GM12878 (cell line): Measurements from ENCODE around the gene OPCML. TPM values are rescaled to one million over a fixed set of nuclear protein-coding genes. Genes with fewer than 3 reads are reported as not detected.

Source experiments
- ATAC-seq: fragments of 200-7000 bp; cut with Tn5 transposase; 3 replicates; pipeline ENCODE4 v1.9.1; 2020; ENCODE audit warnings: mild to moderate bottlenecking, moderate library complexity
- BruUV-seq: library from RNA; stranded (reverse); fragments of 400-500 nt; replicated peaks from 2 replicates; lab custom pipeline; 2021; lab: Mats Ljungman, UMichigan
- CTCF ChIA-PET: fragments of 300-600 bp; sonication (Branson Sonifier 250); formaldehyde crosslinking; extraction: SDS; loops from one replicate; lab custom pipeline; 2021; ENCODE audit warnings: inconsistent platforms; lab: Yijun Ruan, JAX
- POLR2A ChIA-PET: fragments of 350-600 bp; formaldehyde crosslinking; extraction: SDS; loops from one replicate; lab custom pipeline; 2021; ENCODE audit warnings: inconsistent platforms; lab: Charles Lee
- RAD21 ChIA-PET: fragments of 300-600 bp; sonication (Branson Sonifier 250); formaldehyde crosslinking; loops from one replicate; lab custom pipeline; 2023; ENCODE audit warnings: antibody characterized with exemption; ENCODE audit not compliant: unreplicated experiment; lab: Charles Lee
- SMC1A ChIA-PET: fragments of 300-600 bp; sonication (Branson Sonifier 250); formaldehyde crosslinking; loops from one replicate; lab custom pipeline; 2023; ENCODE audit not compliant: unreplicated experiment, uncharacterized antibody; lab: Charles Lee
- DNase-seq: peaks from one replicate; pipeline ENCODE4 v3.0.0-alpha.2; 2011; ENCODE audit warnings: low read depth, low spot score
- FAIRE-seq: peaks from 3 replicates; lab custom pipeline; 2011; peaks lifted over from hg19 to GRCh38; lab: Jason Lieb, UNC
- H2AFZ ChIP-seq: 2 replicates; pipeline ENCODE4 v1.6.0; 2011; ENCODE audit warnings: low read depth, low read length, control low read depth; ENCODE audit not compliant: control insufficient read depth
- H3K27ac ChIP-seq: 2 replicates; pipeline ENCODE4 v1.5.1; 2011; ENCODE audit warnings: control low read depth; ENCODE audit not compliant: control insufficient read depth, insufficient read depth
- H3K27me3 ChIP-seq, 2 experiments: replicated peaks in 1 of 2; 2 replicates each; pipeline versions ENCODE4 v1.6.0 to v1.6.1; 2011; ENCODE audit warnings: low read length in 1 of 2; ENCODE audit not compliant: control insufficient read depth in 2 of 2, insufficient read depth in 2 of 2
- H3K36me3 ChIP-seq, 2 experiments: 2 replicates each; pipeline ENCODE4 v1.5.1; 2011; ENCODE audit warnings: low read length in 1 of 2; ENCODE audit not compliant: control insufficient read depth in 2 of 2, insufficient read depth in 2 of 2
- H3K4me1 ChIP-seq: 2 replicates; pipeline ENCODE4 v1.6.1; 2011; ENCODE audit warnings: mild to moderate bottlenecking, low read length, moderate library complexity, mixed read lengths; ENCODE audit not compliant: control insufficient read depth, insufficient read depth
- H3K4me2 ChIP-seq: 2 replicates; pipeline ENCODE4 v1.6.0; 2011; ENCODE audit warnings: control low read depth; ENCODE audit not compliant: control insufficient read depth, insufficient read depth
- H3K4me3 ChIP-seq: fragments of 200-600 bp; sonication (generic); 2 replicates; pipeline ENCODE4 v1.5.1; 2016
- H3K79me2 ChIP-seq: 2 replicates; pipeline ENCODE4 v1.6.0; 2011; ENCODE audit warnings: low read length; ENCODE audit not compliant: control insufficient read depth, insufficient read depth
- H3K9ac ChIP-seq: 2 replicates; pipeline ENCODE4 v1.8.0; 2011; ENCODE audit warnings: low read length, control low read depth, mixed read lengths; ENCODE audit not compliant: control insufficient read depth, insufficient read depth
- H3K9me3 ChIP-seq: replicated peaks from 3 replicates; pipeline ENCODE4 v1.5.1; 2011; ENCODE audit warnings: mild to moderate bottlenecking, low read length; ENCODE audit not compliant: control insufficient read depth, insufficient read depth
- H4K20me1 ChIP-seq: 2 replicates; pipeline ENCODE4 v1.6.0; 2011; ENCODE audit not compliant: control insufficient read depth, insufficient read depth
- CUX1 ChIP-seq: IDR thresholded peaks from 2 replicates; pipeline ENCODE4 v1.6.1; 2012; ENCODE audit warnings: improper control_type of control experiment, low read depth, low read length; ENCODE audit not compliant: insufficient replicate concordance
- EED ChIP-seq: sonication (generic); IDR thresholded peaks from 2 replicates; pipeline ENCODE4 v1.6.1; 2016; ENCODE audit warnings: antibody characterized with exemption, low read depth
- GABPA ChIP-seq: IDR thresholded peaks from 2 replicates; pipeline ENCODE4 v1.6.1; 2014; ENCODE audit warnings: antibody characterized with exemption, low read depth, mild to moderate bottlenecking, inconsistent platforms
- PKNOX1 ChIP-seq: fragments of 450-650 bp; IDR thresholded peaks from 2 replicates; pipeline ENCODE4 v1.6.1; 2016; ENCODE audit warnings: mild to moderate bottlenecking
- POLR2AphosphoS2 ChIP-seq: IDR thresholded peaks from 2 replicates; pipeline ENCODE4 v1.6.1; 2011; ENCODE audit warnings: low read depth, mild to moderate bottlenecking, low read length, improper control_type of control experiment, moderate library complexity
- RAD21 ChIP-seq: IDR thresholded peaks from 2 replicates; pipeline ENCODE4 v1.6.1; 2011; ENCODE audit warnings: mild to moderate bottlenecking, low read depth, low read length, moderate library complexity; ENCODE audit not compliant: insufficient read depth
- SREBF2 ChIP-seq: IDR thresholded peaks from 2 replicates; pipeline ENCODE4 v1.6.1; 2012; ENCODE audit warnings: mild to moderate bottlenecking, low read length
- WGBS: methylation state at CpG from one replicate; pipeline ENCODE4 v1.1.6; 2016; ENCODE audit warnings: low lambda C conversion rate; ENCODE audit not compliant: insufficient replicate concordance, insufficient coverage; ENCODE audit errors: missing lambda C conversion rate; 5-methylcytosine and 5-hydroxymethylcytosine counted together
- in situ Hi-C: fragments of 300-500 bp; cut with MboI; formaldehyde crosslinking; loops from 9 replicates; pipeline ENCODE4 v1.14.3; 2018; ENCODE audit warnings: mixed read lengths
- intact Hi-C: fragments of 100-400 bp; cut with micrococcal nuclease; formaldehyde crosslinking; loops from one replicate; pipeline ENCODE4 v1.14.2; 2022; ENCODE audit not compliant: unreplicated experiment
- polyA plus RNA-seq, 11 experiments: library from polyadenylated mRNA; depleted of rRNA in 4 of 11; unstranded in 6 of 11; stranded (reverse) in 5 of 11; fragments of >200 nt; fragmentation: Nextera tagmentation in 4 of 11; fragmentation: Illumina TruSeq in 1 of 11; extraction: Ambion mirVana in 4 of 11; extraction: Trizol in 1 of 11; gene quantifications; 1 replicate in 1 of 11; 2 replicates in 10 of 11; pipeline versions ENCODE4 v1.2.1 to v1.2.3, GENCODE V29; 2011 to 2016; ENCODE audit warnings: inconsistent platforms in 2 of 11, missing spikeins in 2 of 11, low read depth in 1 of 11
- total RNA-seq, 4 experiments: library from RNA; depleted of rRNA in 3 of 4; stranded (reverse); fragments of >200 nt in 3 of 4; fragmentation: Illumina TruSeq in 1 of 4; extraction: Trizol in 1 of 4; gene quantifications; 2 replicates each; pipeline versions ENCODE4 v1.2.1 to v1.2.3, GENCODE V29; 2013 to 2021

The OPCML gene
- total and polyA plus RNA-seq, 10 of the 15 experiments (the other 5 are each of a cell fraction or from before 2014, with no cell fraction given), result 0.84 TPM; not detected in 9

- DNase-seq (no peak), FAIRE-seq (no peak)
- no peak overlapping the region for H3K9ac ChIP-seq
- no peaks in the 10 kb centered on the region for H3K36me3 ChIP-seq
- H3K4me3 ChIP-seq, result no peak overlapping the region
- POLR2A ChIA-PET, result no interaction called here
- H3K79me2 ChIP-seq, result no peaks in the 10 kb centered on the region
- WGBS, result 32% methylated on average over 2 of the region's 2 CpGs
- H3K27ac ChIP-seq, result no peak overlapping the region
- no peak overlapping the region for H2AFZ ChIP-seq
- intact Hi-C loops (no loop called here), in situ Hi-C loops (no loop called here)
- no peaks in the 10 kb centered on the region for H3K9me3 ChIP-seq
- BruUV-seq, result no TSS peak
- H3K4me2 ChIP-seq, result no peak overlapping the region
- SMC1A ChIA-PET, result no interaction called here
- TF ChIP-seq PKNOX1, result no peak
- no peak for TF ChIP-seq RAD21
- TF ChIP-seq CUX1, result no peak
- no peak for TF ChIP-seq GABPA
- no peak for TF ChIP-seq SREBF2
- TF ChIP-seq POLR2AphosphoS2, result no peak
- TF ChIP-seq EED, result no peak
- TF ChIP-seq, all 136 proteins: peak for 0
- CTCF ChIA-PET, result no interaction called here
- ATAC-seq, result no peak
- H3K27me3 ChIP-seq, result no peaks in the 10 kb centered on the region; a peak in 1 of 4 replicates
- H3K4me1 ChIP-seq, result no peaks in the 10 kb centered on the region
- no peaks in the 10 kb centered on the region for H4K20me1 ChIP-seq
- RAD21 ChIA-PET, result no interaction called here
These were observed 1074.9 kb downstream of the OPCML start for GRCh38 chr11:132457445-132457844.
